NCI-H510A (cell line): Measurements from ENCODE around the gene RHOBTB3.
"Not testable (repeated sequence)": the region's sequence is repeated elsewhere in the genome, so short reads cannot be mapped to it uniquely, and the experiment has no call there.

ENCODE experiments used
- DNase-seq: peaks from one replicate; lab custom pipeline; 2025; lab: John Stamatoyannopoulos, UW

RHOBTB3 gene, protein sequence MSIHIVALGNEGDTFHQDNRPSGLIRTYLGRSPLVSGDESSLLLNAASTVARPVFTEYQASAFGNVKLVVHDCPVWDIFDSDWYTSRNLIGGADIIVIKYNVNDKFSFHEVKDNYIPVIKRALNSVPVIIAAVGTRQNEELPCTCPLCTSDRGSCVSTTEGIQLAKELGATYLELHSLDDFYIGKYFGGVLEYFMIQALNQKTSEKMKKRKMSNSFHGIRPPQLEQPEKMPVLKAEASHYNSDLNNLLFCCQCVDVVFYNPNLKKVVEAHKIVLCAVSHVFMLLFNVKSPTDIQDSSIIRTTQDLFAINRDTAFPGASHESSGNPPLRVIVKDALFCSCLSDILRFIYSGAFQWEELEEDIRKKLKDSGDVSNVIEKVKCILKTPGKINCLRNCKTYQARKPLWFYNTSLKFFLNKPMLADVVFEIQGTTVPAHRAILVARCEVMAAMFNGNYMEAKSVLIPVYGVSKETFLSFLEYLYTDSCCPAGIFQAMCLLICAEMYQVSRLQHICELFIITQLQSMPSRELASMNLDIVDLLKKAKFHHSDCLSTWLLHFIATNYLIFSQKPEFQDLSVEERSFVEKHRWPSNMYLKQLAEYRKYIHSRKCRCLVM

DNA sequence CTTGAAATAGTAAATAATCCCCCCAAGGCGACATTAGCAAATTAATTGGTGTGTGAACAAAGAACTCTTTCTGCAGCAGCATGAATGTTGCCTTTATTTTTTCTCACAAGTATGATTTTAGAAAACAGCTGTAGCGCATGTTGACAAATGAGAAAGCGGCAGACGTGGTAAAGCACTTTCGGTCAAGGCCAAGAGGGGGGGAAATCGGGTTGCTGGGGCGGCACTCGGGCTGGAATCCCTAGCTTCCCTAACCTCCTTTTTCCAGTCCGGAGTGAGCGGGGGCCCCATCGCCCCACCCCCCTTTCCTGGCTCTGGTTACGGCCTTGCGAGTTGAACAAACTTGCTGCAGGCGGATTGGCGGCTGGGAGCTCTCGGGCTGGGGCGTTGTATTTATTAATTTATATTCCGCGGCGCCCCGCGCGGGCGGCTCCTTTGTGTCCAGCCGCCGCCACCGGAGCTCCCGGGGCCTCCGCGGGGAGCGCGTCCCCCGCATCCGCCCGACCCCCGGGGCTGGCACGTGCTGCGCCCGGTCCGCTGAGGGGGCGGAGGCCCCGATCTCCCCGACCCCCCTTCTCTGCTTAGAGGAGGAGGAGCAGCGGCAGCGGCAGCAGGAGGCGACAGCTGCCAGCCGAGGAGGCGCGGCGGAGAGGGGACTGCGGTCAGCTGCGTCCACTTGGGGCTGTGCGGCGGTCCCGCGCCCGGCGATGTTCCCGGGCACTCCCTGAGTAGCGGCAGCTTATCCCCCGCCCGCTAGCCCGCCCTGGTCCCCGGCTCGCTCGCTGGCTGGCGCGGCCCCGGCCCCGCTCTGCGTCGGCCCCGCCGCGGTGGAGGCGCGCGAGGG is at the start of gene RHOBTB3:
TSS of gene RHOBTB3 (plus strand) at position 607 of the 841 bp plus-strand sequence. CDS start 347 bp downstream, outside the sequence.
- peak; percentile 69 for DNase-seq

DNA sequence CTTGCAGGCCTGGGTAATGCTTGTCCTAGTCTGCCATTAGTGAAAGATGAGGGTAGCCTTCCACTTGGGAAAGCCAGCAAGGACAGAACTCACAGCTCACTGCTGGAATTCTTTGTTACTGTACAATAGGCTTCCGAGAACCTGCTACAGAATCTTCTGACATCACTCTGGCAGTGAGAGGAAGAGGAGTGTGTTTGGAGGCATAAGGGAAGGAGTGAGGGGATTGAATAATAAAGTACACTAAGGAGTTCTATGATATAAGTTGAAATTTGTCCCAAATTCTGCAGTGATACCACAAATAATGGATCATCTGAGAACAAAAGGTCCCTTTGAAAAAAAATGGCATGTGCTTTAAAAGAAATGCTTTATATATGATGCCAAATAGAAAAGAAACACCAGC is 48.2 kb upstream of the RHOBTB3 start, which contains the start of gene SPATA9:
TSS of gene SPATA9 (minus strand) at position 101 of the 400 bp plus-strand sequence. CDS start 137 bp downstream, outside the sequence.
- no peak for DNase-seq

DNA sequence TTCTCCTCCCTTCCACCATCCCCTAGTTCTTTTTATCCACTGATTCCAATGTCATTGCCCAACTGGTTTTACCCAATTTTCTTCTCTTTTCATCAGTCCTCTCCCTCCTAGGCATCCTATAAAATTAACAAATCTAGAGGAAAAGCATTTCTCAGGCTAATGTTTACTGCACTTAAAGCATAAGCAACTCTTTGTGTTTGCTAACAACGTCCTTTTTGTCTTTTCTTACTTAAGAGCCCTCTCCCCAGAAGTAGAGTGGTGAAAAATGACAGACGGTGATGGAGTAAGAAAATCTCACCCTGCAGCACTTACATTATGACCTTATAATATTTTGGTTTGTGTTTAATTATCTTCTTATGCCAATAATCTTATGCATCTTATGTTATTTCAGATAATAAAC is 46.8 kb upstream of the RHOBTB3 start:
- no peak for DNase-seq

DNA sequence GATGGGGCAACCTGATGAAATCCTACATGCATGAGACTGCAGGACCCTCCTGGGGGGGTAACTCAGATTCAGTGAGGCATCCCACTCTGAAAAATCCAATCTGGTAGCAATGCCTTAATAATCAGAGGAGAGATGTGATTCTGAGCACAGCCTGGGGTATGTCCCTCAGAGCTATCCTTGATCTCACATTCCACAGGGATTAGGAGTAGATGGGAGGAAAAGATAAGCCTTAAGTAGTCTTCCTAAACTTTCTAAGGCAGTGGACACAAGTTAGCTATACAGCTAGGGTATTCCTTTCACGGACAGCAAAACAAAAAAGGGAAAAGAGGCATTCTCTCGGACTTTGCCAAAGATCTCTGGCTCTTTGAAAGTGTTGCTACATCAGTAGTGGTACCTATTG is 44.5 kb upstream of the RHOBTB3 start:
- no peak for DNase-seq

DNA sequence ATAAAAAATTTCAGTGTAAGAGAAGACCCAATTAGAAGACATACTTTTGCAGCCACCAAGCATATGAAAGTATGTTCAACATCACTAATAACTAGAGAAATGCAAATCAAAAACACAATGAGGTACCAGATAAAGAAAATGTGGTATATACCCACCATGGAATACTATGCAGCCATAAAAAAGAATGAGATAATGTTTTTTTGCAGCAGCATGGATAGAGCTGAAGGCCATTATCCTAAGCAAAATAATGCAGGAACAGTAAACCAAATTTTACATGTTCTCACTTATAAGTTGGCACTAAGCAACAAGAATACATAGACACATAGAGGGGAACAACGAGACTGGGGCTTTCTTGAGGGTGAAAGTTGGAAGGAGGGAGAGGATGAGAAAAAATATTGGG is 41.5 kb upstream of the RHOBTB3 start:
- no peak for DNase-seq

DNA sequence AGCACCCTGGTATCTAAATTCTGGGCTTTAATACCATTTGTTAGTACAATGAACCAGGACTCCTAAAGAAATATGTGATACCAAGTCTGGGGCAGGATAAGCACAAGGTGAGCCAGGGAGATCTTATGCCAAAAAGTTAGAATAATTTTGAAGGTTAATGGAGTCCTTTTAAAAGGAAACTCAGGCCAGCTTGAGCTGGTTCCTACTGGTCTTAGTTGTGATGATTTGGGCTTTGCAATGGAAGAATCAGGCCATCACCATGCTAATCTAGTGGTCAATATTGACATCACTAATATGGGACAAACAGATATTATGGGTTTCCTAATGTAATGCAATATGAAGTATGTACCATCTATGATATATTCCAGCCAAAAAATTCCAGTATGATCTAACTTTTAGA is 40.8 kb upstream of the RHOBTB3 start:
- no peak for DNase-seq

DNA sequence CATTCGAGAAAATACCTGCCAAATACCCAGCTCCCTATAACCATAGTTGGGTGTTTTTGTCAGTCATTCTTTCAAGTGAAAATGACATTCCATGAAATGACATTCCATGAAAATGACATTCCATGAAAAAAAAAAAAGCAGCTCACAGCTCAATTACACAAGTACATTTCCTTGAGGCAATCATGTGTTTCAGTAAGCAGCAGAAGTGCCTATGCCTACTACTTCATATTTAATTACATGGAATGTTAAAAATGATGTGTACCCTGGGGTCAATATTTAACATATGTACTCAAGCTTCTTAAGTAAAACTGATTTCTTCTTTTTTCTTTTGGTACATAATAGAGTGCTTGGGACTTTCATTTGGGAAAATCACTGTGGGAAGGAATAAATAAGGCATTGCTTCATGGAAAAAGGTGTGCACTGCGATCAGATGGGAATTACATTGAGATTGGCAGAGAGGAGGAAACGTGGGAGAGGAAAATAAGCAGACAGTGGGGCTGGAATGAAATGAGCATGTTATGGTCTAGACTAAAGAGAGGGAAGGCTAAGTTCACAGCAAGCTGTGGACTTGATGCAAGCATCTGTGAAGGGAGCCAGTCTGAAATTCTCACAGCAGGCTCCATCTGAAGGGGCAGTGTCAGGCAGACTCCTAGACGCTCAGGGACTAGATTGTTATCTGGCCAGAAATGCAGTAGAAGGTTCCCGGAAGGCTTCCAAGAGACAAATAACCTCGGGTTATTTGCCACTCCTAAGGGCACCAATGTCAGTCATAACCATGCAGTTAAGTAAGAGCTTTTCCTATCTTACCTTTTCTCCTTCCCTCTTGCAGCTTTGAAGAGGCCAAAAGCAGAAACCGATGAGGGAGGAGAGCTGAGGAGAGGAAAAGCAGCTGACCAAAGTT is 33.1 kb upstream of the RHOBTB3 start:
- no peak for DNase-seq

DNA sequence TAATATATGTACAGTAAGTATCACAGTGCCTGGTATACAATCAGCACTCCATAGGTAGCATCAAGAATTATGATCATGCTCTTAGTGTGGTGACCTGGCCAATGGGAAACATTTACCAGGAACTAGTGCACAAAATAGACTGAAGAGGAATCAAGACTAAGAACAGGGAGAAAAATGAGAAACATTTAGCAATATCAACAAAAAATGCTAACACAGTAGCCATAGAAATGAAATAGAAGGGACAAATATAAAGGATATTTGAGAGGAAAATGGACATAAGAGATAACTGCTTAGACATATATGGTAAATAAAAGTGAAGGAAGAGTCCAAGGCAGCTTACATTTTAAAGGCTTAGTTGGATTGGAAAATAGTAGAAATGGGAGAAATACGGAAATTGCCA is 31.8 kb upstream of the RHOBTB3 start:
- DNase-seq, result no peak

DNA sequence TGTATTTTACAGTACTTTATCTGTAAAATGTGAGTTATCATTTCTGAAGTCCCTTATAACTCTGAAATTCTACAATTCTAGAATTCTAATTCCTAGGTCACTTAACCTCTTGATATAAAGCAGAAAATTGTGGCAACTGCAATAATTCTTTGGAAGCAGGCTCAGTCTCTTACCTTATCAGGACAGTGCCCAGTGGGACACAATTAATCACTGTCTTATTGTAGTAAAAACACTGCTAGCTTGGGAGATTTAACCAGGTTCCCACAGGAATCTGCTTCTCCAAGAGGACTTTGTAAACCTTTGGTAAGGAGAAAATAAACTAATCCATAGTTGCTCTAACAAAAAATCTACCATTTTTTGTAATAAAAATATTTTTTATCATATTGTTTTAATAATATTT is 30.1 kb upstream of the RHOBTB3 start:
- DNase-seq, result no peak

DNA sequence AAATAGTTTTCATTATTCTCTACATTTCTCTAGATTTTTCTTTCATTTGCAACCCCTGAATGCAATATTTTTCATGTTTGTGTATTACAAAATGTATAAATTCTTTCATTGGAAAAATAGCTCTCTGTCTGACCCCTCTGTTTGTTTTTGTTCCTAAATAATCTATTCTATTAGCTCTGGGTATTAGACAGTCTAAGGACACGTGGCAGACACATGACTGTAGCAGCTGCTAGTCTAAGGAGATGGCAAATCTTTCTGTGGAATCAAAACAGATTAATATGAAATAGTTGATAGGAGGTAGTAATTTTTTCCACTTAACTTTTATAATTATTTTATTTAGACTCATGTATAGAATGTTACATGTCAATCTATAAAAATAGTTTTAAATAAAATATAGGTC is 27.0 kb upstream of the RHOBTB3 start:
- no peak for DNase-seq

DNA sequence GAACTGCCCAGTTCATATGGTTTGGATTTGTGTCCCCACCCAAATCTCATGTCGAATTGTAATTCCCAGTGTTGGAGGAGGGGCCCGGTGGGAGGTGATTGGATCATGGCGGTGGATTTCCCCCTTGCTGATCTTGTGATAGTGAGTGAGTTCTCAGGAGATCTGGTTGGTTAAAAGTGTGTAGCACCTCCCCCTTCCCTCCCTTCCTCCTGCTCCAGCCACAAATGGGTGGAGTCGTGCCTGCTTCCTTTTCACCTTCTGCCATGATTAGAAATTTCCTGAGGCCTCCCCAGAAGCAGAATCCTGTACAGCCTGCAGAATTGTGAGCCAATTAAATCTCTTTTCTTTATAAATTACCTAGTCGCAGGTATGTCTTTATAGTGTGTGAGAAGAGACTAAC is 24.9 kb upstream of the RHOBTB3 start:
- DNase-seq, result not testable (repeated sequence)

DNA sequence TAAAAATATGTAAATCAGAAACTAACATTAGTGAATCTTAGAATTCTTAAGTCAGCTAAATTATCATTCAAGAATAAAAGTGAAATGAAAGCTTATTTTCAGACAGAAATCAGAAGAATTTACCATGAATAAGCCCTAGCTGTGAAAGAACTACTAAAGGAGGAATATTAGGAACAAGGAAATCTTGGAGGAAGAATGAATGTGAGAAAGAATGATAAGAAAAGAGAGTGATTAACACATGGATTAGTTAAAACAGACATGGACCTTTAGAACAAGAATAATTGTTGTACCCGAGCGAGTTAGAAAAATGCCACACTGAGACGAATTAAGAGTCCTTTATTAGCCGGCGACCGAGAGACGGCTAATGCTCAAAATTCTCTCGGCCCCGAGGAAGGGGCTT is 24.1 kb upstream of the RHOBTB3 start:
- DNase-seq, result no peak

DNA sequence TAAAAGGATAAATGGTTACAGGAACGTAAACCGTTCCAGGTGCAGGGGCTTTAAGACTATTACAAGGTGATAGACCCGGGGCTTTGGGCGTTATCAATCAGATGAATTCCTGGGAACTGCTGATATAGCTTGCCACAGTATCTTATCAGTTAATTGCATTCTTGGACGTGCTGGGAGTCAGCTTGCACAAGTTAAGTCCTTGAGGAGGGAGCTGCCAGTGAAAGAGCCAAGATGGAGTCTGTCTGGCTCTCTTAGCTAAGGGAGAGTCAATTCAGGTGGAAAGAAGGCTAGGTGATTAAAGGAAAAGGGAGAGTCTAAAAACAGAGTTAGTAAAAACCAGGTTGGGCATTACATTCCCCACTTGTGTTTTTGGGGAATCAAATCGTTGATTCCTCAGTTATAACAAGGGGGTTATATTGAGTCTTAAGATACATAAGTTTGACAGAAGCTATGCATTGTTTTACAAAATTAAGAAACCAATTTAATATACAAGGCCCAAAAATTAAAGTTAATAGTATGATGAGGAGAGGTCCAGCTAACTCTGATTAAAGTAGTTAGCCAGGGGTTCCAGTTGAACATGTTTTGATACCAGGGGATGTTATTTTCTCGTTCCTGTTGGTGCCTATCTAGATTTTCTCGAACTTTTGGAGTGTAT is 23.5 kb upstream of the RHOBTB3 start:
- DNase-seq, result not testable (repeated sequence)

DNA sequence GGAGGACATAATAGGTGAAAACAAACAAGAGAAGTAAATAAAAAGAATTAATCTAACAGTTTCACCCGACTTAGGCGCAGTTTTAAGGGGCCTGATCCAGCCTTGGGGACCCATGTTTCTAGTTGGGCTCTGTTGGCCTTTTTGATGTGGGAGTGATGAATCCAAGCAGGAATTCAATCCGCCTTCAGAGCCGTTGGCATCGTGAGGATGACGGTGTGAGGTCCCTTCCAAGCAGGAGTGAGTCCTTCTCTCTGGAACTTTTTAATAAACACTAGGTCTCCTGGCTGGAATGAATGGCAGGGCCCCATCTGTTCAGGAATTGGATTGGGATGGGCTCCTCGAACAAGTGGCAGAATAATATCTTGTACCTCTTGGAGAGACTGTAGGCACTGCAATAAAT is 22.3 kb upstream of the RHOBTB3 start:
- DNase-seq, result no peak

DNA sequence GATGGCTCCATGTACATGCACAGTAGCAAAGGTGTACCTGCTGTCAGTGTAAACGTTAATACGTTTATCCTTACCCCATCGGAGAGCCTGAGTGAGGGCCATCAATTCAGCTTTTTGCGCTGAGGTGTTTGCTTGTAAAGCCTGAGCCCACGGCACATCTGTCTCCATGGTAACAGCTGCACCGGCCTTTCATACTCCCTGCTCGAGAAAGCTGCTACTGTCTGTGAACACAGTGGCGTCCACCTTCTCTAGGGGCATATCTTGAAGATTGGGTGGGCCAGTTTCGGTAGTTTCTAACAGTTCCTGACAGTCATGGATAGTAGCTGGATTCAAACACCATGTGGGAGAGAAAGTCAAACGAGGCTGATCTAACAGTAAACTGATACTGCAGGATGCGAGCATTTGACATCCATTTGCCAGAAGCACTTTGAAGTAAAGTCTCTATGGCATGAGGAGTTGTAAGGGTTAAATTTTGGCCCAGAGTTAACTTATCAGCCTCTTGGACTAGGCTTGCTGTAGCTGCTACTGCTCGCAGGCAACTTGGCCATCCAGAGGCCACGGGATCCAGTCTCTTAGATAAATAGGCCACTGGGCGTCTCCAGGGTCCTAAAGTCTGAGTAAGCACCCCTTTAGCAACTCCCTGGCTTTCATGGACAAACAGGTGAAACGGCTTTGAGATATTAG is 21.0 kb upstream of the RHOBTB3 start:
- DNase-seq, result no peak

DNA sequence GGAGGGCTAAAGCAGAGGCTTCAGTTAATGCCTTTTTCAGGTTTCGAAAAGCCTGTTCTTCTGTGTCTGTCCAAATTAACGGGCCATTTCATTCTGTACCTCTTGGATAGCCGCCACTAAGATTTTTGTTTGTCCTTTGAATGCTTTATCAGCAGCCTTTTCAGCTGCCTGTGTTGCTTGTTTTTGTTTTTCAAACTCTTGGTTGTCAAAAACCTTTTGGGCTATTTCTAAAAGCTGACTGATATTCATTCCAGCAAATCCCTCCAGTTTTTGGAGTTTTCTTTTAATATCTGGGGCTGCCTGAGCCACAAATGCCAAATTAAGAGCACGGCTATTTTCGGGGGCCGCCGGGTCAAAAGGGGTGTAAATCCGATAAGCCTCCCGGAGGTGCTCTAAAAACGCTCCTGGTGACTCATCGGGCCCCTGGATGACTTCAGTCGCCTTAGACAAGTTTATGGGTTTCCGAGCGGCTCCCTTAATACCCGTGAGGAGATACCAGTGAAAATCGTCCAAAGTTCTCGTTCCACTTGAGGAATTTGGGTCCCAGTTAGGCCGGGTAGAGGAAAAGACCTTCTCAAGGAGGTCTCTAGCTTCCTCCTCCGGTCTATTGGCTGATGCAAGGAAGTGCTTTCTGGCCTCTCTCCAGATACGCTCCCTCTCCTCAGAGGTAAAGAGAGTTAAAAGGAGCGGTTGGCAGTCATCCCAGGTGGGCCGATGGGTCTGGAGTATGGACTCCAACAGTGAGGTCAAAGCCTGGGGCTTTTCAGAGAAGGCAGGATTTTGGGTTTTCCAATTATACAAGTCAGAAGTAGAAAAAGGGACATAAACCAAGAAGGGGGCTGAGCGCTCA is 20.3 kb upstream of the RHOBTB3 start:
- DNase-seq, result not testable (repeated sequence)

DNA sequence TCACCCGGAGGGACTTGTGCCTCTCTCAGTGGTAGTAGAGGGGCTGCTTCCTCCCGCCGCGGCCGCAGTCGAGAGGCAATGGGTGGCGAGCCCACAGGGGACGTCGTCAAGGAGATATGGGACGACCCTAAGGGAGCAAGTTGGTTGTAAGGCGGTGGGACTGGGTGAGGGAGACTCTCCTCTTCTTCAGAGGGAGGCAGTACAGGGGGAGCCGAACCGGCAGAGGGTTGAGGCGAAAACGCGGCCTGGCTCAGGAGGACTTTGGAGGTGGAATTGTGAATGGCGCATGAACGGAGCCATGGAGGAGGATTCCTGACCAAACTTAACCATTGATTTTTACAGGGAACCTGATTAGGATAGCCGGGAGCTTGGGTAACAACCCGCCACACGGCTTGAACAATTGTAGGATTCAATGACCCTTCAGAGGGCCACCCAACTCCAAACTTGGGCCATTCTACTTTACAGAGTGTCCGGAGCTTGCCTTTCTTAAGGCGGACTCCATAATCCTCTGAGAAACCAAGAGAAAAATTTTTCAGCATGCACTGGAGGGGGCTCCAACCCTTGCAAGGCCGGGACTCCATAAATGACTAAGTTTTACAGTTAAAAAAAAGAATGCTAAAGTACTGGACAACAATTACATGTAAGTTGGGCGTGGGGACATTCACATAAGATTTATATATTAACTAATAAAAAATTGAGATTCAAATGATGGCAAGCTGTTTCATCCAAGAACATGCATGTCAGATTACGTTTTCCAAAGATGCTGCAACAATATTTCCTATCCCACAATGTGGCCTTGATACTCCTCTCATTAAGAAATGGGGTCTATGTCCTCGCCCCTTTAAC is 19.4 kb upstream of the RHOBTB3 start:
- DNase-seq, result no peak

DNA sequence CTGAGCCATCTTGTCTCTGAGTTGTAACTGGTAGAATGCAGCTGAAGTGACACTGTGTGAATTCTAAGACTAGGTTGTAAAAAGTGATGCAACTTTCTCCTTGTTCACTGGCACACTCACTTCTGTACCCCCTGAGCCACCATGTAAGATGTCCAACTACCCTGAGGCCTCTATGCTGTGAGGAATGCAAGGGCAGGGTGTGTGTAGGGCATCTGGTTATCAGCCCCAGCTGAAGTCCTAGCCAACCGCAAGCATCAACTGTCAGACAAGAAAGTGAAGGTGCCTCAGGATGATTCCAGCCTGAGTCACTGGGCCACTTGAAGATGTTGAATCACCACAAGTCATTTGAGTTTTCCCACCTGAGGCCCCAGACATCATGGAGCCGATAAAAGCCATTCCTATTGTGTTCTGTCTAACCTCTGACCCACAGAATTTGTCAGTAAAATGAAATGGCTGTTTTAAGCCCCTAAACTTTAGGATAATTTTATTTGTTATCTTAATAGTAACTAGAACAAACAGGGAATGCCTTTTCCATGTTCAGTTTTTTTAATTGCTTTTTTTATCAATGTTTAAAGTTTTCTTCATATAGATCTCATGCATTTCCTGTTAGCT is 18.7 kb upstream of the RHOBTB3 start:
- no peak for DNase-seq
